Stimulated activated CD8-positive, alpha-beta memory T cell treated with anti-CD3 and anti-CD28 coated beads, Interleukin-12 subunit alpha, Interleukin-12 subunit beta, amount 100 ng/mL, for 4 hours (primary cell): ENCODE results near the gene ECD.

ENCODE experiments used
- DNase-seq: peaks from one replicate; pipeline ENCODE4 v3.0.0-alpha.2; 2020; ENCODE audit warnings: low read depth

ECD gene

DNA sequence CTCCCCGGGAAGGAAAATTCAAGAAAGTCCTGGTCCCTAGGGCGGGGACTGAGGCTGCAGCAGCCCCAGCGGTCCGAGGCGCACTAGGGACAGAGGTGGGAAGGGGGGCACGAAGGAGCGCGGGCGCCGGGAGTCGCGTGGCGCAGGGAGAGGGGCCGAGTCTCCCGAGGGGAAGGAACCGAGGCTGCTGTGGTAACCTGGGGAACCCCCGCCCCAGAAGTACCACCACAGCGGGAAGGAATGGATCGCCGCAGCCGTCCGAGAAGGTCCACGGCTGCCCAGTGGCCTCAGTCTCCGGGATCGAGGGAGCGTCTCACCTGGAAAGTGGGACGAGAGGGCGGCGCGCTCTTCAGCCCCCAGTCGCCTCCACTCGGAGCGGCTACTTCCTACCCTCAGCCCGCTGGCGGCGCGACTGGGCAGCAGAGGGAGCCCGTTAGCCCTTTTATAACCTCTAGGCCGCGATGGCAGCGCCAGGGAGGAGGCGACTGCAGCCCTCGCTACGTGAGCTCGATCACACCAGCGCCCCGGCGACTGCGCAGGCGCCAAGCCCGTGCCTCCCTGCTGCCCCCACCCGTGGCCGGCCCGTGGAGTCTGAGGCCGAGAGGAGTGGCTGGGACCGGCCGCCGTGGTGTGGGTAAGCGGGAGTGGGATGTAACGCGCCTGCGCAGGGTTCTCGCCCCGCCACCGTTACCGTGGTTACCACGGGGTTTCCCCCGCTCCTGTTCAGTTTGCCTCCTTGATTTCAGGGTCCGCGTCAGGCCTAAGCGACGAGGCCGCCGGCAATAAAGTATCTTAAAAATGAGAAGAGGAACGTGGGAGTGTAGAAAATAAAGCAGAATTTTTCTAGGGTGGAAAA, 71.1 kb downstream of the ECD start, which contains the start of gene P4HA1:
Gene P4HA1 (minus strand): TSS at position 418 of the 856 bp plus-strand sequence. CDS start 21,983 bp downstream, outside the sequence.
- peak; percentile 99 for DNase-seq

DNA sequence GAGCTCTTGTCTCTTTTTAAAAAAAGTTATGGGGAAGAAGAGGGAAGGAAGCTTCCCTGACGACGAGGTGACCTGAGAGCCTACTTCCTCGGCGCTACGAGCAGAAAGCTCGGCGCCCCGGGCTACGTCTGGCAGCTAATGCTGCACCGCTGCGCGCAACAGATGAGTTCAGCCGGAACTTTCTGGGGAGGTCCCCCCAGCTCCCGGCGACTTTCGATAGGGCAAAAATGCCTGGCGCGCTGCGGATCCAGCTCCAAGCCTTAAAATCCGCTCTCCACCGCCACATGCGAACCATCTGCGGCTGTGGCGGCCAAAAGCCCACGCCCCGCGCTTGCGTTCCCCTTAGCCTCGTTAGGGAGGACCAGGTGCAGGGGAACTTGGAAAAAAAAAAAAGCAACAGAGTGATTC, 71.8 kb downstream of the ECD start:
- peak; percentile 50 for DNase-seq

DNA sequence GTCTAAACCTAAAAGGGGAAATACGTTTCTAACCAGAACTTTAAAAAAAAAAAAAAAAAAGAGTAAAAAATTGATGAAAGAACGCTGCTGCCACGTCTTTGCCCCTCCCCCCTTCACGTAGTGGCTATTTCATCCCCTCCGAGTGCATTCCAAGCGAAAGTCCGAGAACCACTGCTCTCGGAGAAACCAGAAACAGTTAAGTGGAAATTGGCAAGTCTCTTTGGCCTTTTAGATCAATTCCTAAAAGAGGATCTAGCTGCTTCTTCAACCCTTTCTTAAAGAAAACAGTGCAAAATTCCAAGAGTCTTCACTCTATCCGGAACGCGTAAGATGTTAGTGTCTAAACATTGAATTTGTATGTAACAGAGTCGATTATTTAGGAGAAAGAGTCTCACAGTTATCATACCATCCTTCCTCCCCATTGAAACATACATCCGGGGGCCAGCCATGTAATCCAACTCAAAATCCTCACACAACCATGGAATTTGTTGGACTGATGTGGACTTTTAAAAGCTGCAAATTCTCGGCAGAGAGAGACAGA, 72.3 kb downstream of the ECD start:
- peak; percentile 10 for DNase-seq

DNA sequence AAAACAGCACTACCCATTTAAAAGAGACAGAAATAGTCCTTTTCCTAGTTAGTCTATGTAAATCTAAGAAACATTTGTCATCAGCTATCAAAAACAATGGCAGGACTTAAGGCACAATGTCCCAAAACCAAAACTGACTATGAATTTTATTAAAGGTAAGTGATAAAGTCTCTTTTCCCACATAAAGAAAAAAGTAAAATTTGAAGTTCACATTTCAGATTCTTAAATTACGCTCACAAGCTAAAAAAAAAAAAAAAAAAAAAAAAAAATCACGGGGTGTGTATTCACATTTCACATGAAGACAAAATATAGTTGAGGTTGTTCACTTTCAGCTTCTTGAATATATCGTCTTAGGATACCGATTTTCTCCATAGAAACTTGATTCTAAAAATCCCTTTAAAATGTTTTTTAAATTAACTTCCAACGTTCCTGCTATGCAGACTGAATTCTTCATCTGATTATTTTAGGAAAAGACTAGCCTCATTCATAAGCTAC, 72.8 kb downstream of the ECD start:
- DNase-seq, result no peak

DNA sequence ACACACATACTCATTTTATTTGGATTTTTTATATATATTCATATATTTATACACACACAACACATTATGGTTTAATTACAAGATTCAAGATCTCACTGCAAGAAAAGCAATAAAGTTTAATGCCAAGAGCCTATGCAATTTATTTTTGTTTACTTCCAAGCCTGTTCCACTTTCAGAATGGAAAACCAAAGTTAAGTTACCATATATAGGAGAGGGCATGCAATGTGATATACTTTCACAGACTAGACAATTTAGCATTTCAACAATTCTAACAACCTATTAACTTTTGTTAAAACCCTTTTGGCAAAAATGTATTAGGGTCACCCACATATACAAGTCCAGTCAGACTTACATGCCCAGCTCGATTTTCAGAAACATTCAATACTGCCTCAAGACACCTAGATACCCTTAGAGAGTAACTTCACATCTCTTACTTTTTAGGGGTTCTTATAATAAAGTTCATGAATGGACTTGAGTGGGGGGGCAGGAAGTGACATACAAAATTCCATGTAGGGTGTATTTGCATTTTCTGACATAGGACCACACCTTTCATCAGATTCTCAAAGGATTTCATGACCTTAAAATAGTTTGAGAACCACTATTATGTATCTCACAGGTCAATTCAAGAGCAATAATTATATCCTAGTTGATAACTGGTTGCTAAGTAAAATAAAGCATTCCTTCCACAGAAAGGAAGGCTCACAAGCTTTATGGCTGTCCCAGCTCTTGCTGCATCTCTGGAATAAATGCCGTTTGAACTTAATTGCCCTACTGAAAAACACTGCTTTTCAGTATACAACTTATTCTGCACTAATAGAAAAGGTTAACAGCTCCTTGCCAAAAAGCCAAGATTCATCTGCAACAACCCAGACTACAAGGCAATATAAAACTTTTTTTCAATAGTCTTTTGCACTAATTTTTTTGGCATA, 73.6 kb downstream of the ECD start:
- no peak for DNase-seq

DNA sequence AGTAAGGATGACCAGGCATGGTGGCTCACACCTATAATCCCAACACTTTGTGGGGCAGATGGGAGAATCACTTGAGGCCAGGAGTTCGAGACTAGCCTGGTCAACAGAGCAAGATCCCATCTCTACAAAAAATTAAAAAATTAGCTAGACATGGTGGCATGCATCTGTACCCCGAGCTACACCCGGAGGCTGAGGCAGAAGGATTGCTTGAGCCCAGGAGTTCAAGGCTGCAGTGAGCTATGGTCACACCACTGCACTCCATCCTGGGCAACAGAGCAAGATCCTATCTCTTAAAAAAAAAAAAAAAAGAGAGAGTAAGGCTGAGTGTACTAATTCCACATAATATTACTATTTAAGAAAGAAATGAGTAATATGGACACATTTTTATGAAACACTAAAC, 75.0 kb downstream of the ECD start:
- DNase-seq, result no peak

DNA sequence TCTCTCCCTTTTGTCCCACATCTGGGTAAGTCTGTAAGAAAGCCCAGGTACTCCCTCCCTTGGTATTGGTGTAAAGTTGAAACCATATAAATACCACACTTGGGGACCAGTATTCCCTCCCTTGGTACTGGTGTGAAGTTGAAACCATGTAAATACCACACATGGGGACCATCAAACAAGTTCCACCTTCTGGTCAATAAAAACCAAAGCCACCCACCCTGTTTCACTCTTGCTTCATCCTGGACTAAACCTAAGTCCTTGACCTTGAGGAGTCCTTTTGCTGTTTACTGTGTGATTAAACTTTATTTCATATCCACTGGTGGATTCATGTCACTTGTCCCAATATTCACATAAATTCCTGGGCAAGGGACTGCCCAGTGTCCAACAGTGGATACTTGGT, 79.5 kb downstream of the ECD start:
- DNase-seq, result no peak

DNA sequence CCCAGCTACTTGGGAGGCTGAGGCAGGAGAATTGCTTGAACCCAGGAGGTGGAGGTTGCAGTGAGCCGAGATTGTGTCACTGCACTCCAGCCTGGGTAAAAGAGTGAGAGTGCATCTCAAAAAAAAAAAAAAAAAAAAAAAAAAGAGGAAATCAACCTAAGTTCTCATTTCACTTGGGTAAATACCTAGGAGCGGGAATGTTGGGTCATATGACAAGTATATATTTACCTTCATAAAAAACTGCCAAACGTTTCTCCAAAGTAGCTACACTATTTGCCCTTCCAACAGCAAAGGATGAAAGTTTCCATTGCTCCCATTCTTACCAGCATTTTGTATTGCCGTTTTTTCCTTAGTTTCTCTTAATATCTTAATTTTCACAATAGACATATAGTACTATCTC, 81.0 kb downstream of the ECD start:
- no peak for DNase-seq

DNA sequence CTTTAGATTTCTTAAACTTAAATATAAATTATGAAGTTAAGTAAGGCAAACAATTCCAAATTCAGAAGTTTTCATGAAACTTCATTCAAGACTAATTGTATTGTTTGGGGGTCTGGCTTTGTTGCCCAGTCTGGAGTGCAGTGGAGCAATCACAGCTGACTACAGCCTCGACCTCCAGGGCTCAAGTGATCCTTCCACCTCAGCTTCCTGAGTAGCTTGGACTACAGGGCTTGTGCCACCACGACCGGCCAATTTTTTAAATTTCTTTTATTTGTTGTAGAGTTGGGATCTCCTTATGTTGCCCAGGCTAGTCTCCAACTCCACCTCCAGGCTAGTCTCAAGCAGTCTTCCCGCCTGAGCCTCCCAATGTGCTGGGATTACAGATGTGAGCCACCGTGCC, 83.6 kb downstream of the ECD start:
- DNase-seq, result no peak
